NB4 (cell line): ENCODE data around the gene NOVA2.
A peak's percentile ranks its signal among the peaks of the same experiment; 100 is the strongest.

Experiments used
- DNase-seq: peaks from one replicate; pipeline ENCODE4 v3.0.0; 2010; ENCODE audit warnings: low read depth
- H3K4me3 ChIP-seq: one replicate; pipeline ENCODE4 v1.5.1; 2011; ENCODE audit warnings: mild to moderate bottlenecking, low read depth, low read length, moderate library complexity
- MAX ChIP-seq: IDR thresholded peaks from 2 replicates; pipeline ENCODE4 v1.6.1; 2011; ENCODE audit warnings: low read depth, low read length
- MYC ChIP-seq: IDR thresholded peaks from 2 replicates; pipeline ENCODE4 v1.6.1; 2011; ENCODE audit warnings: low read depth, low read length
- POLR2A ChIP-seq: IDR thresholded peaks from 2 replicates; pipeline ENCODE4 v1.6.1; 2011; ENCODE audit warnings: mild to moderate bottlenecking; ENCODE audit not compliant: insufficient read length; ENCODE audit errors: extremely low read depth
- TF ChIP-seq, protein P1 (sequence below): IDR thresholded peaks from one replicate; pipeline ENCODE4 v1.5.1; 2012; ENCODE audit warnings: low read depth, low read length

NOVA2 gene

GRCh38 chr19:45938733-45939319 lies 34.8 kb downstream of the NOVA2 start:
- TF ChIP-seq, protein P1, sequence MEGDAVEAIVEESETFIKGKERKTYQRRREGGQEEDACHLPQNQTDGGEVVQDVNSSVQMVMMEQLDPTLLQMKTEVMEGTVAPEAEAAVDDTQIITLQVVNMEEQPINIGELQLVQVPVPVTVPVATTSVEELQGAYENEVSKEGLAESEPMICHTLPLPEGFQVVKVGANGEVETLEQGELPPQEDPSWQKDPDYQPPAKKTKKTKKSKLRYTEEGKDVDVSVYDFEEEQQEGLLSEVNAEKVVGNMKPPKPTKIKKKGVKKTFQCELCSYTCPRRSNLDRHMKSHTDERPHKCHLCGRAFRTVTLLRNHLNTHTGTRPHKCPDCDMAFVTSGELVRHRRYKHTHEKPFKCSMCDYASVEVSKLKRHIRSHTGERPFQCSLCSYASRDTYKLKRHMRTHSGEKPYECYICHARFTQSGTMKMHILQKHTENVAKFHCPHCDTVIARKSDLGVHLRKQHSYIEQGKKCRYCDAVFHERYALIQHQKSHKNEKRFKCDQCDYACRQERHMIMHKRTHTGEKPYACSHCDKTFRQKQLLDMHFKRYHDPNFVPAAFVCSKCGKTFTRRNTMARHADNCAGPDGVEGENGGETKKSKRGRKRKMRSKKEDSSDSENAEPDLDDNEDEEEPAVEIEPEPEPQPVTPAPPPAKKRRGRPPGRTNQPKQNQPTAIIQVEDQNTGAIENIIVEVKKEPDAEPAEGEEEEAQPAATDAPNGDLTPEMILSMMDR, result no peak
- no peak for TF ChIP-seq MAX
- TF ChIP-seq POLR2A, result no peak
- TF ChIP-seq MYC, result no peak
- DNase-seq, result peak; percentile 38
- no peak overlapping the region for H3K4me3 ChIP-seq

DNA sequence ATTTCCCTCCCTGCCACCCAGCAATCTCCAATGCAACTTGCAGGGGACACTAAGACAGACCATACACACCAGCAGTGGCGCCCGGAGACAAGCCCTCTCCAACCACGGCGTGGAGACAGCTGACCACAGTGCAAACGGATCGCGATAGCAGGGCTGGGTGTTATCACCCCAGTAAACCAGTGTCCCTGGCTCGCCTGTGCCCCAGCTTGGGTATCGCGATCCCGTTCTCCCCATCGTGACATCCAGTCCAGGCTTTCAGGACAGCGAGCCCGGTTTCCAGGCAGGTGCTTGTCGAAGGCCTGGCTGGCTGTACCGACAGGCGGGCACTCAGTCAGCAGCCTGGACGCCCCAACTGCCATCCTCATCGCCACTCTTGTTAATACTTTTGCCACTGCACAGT lies 38.4 kb downstream of the NOVA2 start:
- no peak overlapping the region for H3K4me3 ChIP-seq

DNA sequence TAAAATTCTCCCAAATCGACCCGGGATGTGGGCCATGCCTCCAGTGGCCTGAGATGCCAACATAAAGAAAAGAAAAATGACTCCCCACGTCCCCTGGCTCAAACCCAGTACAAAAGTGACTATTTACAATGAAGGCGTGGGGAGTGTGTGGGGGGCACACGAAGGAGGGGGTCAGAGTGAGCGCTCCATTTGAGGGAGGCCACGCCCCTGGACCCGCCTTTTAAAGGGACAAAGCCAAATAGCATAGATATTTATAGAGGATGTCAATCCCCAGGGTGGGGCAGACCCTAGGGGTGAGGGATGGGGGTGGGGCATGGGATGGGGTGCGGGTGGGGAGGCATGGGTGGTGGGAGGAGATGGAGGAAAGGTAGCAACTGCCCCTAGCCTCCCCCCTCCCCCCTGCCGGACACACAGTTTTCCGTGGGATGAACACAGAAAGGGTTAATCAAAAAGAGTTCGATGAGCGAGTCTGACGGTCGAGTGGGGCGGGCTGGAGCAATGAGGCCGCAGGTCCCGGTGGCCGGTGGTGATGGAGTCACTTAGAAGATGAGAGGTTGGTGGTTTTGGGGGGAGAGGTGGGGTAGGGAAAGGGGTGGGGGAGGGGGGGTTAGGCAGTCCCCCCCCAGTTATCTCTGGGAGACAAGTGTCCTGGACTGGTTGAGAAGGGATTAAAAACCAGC lies 39.0 kb downstream of the NOVA2 start:
- no peak overlapping the region for H3K4me3 ChIP-seq
- no peak for DNase-seq
- no peak for TF ChIP-seq MYC
- TF ChIP-seq, protein P1, result no peak
- no peak for TF ChIP-seq POLR2A
- TF ChIP-seq MAX, result no peak

More for the DNA sequence above, 38.4 kb downstream of the NOVA2 start:
- no peak for DNase-seq
- no peak for TF ChIP-seq POLR2A
- TF ChIP-seq, protein P1, result no peak
- no peak for TF ChIP-seq MAX
- no peak for TF ChIP-seq MYC

GRCh38 chr19:45933759-45934158 lies 39.9 kb downstream of the NOVA2 start:
- no peak for DNase-seq
- H3K4me3 ChIP-seq, result no peak overlapping the region
- TF ChIP-seq MYC (no peak), MAX (no peak), POLR2A (no peak)
- TF ChIP-seq, protein P1, result no peak

GRCh38 chr19:45931055-45931454 lies 42.6 kb downstream of the NOVA2 start:
- no peak for DNase-seq
- H3K4me3 ChIP-seq, result no peak overlapping the region
- TF ChIP-seq MAX, result no peak
- TF ChIP-seq, protein P1, result no peak
- TF ChIP-seq MYC, result no peak
- TF ChIP-seq POLR2A, result no peak
